GM21367 (cell line): ENCODE results near the gene PRKCA.

Source experiments
- ATAC-seq: cut with Tn5 transposase; IDR thresholded peaks from one replicate; pipeline ENCODE4 v1.9.1; 2021; ENCODE audit not compliant: unreplicated experiment

The PRKCA gene

DNA sequence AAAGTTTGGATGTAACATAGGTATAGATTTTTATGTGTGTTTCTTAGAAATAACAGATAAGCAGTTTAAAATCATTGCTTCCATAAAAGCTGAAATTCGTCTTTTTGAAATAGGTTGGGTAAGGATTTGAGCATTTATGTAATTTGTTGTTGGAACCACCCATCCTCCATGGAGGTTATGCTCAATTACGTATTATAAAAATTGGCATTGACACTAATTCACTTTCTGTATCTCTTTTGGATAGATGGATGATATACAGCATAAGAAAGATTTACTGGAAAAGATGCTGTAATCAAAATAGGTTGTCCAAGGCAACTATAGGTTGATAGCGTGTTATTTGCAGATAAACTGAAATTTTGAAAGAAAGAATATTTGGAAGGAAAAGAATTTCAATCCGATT is 105.5 kb downstream of the PRKCA start:
- ATAC-seq, result no peak

DNA sequence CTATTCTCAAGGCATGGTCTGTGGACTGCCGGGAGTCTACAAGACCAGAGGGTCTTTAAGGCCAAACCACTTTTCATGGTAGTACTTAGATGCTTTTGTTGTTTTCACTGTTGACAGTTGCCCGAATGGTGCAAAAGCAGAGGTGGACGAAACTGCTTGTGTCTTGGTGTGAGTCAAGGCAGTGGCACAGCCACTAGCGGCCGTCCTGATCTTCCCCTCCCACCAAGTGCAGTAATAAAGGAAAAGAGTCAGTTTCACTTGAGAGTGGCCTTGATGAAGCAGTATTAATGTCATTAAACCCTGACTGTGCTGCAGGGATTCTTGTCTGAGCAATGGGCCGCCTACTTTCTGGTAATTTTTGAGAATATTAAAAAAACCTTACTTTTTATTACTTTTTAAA is 109.1 kb downstream of the PRKCA start:
- no peak for ATAC-seq

DNA sequence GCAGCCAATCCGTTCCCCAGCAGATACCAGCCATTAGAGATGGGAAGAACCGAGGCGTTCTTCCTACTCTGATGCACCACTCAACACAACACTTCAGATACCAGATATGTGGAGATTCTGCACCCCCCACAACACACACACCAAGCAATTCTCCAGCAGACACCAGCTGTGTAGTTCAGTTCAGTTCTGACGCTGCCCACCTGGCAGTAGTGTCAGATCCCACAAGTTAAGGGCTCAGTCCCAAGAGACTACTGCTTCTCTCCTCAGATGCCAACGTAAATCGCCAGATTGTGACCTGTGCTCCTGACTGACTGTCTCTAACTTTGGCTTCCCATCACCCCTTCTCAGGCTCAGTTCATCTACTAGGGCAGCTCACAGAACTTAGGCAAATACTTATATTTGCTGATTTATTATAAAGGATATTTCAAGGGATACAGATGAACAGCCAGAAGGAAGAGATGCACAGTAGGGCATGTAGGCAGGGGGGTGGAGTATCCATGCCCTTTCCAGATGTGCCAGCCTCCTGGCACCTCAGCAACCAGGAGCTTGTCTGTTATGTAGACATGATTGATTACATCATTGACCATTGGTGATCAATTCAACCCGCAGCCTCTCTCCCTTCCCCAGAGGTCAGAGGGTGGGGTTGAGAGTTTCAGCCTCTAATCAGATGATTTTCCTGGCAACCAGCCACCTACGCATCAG is 110.6 kb downstream of the PRKCA start:
- no peak for ATAC-seq

DNA sequence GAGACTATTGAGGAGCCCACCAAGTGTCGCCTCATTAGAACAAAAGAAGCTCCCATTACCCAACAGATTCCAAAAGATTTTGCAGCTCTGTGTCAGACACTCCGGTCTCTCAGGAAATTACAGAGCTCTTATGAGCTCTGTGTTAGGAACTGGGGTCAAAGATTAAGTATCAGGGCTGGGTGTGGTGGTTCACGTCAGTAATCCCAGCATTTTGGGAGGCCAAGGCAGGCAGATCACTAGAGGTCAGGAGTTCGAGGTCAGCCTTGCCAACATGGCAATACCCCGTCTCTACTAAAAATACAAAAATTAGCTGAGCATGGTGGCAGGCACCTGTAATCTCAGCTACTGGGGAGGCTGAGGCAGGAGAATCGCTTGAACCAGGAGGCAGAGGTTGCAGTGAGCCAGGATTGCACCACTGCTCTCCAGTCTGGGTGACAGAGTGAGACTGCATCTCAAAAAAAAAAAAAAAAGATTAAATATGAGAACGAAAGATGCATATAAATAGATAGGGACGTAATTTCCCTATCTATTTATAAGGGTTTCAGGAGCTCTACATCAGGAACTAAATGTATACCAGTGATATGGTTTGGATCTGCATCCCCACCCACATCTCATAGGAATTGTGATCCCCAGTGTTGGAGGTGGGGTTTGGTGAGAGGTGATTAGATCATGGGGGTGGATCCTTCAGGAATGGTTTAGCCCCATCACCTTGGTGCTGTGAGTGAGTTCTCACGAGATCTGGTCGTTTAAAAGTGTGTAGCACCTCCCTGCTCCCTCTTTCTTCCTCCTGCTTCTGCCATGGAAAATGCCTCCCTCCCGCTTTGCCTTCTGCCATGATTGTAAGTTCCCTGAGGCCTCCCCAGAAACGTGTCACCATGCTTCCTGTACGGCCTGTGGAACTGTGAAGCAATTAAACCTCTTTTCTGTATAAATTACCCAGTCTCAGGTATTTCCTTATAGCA is 111.4 kb downstream of the PRKCA start:
- no peak for ATAC-seq

DNA sequence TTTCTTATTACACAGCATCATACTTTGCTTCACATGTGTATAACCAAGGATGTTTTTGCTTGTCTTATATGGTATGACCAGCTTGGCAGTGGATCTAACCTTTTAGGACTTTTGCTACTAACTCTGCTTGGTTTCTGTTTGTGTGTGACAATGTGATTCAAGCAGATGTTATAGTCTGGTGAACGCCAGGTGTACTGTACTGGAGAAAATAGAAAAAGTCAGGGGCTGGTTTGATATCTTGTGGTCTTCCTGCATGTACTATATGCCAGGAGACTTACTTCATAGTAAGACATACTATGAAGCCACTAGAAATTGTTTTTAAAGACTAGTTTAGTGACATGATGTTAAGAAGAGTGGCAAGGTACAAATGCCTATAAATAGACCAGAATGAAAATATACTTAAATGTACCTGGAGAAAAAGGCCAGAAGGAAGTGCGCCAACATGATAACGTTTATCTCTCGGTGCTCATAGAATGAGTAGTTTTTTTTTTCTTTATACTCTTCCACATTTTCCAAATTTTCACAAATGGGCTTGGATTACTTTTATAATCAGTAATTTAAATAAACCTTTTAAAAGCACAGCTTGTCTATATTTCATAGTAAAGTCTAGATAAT is 112.3 kb downstream of the PRKCA start:
- ATAC-seq, result no peak

DNA sequence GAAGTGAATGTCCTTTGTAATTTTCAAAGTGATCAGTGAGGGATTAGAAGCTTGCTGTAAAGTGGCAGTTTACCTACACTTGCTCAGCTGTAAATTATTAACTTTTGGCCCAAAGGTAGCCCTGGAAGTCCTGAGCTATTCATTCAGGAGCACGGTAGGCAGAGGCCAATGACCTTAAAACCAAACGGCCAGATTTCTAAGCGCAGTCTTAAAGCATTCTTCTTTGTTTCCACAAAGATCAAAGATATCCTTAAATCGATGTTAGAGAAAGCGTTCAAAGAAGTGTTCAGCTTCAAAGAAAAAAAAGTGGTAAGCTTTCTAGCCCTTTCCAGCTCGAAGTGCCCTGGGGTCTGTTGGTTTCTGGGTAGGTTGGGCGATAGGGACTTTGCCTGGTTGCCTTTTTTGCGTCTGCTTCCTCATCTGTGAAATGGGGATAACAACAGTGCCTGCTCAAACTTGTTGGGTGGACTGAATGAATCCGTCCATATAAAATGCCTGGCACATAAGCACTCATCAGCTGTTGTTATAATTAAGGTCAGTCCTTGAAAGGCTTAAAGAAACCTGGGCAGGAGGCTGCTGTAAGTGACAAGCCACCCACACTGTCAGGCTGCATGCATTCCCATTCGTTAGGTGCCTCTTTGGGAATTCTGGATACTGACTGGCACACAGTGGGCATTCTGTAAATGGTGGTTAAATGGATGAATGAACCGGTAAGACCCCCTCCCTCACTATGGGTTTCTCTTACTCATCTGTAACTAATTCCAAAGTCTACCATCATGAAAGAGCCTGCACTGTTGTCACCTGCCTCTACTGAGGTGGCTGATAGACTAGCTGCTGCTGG is 113.2 kb downstream of the PRKCA start:
- ATAC-seq, result no peak

DNA sequence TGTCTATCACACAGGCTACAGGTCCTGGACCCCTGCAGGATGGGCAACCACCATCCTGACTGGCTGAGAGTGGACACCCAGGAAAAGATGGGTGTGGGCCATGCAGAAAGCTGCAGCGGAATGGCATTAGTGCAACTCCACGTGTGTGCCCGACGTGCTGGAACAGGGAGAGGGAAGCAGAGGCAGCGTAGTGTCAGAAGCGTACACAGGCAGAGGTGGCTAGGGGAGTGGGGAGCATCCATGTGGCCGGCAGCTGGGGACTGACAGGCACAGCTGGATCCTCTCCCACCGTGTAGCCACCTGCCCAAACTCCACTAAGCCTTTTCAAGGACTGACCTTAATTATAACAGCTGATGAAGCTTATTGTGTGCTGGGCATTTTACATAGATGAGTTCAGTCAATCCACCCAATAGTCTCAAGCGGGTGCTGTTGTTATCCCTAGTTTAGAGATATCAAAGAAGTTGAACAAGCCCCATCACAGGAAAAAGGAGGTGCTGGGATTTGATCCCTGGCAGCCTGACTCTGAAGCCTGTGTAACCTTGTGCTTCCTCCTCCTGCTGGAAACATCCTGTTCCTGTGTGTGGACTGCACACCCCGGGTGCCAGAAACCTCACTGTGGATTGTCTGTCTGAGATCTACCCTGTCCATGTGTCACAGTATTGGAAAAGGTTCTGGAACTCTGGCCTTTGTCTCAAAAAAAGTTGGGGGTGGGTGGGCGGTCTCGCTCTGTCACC is 114.0 kb downstream of the PRKCA start:
- no peak for ATAC-seq

DNA sequence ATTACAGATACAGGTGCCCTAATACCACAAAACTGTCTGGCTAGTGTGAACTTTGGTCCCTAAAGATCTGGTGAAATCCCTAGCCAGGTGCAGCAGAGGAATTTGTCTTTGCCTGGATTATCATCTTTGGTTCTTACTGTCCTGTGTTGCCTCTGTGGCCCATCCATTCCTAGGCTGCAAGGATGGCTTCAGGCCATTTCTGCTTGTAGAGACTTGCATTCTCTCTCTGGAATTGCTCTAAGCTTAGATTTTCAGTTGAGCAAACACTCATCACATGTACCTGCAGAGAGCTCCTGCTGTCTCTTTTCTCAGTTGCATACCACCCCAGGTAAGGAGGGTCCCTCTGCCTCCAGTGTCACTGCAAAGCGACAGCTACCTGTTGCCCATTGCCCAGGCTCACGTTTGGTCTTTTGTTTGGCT is 114.9 kb downstream of the PRKCA start:
- no peak for ATAC-seq

DNA sequence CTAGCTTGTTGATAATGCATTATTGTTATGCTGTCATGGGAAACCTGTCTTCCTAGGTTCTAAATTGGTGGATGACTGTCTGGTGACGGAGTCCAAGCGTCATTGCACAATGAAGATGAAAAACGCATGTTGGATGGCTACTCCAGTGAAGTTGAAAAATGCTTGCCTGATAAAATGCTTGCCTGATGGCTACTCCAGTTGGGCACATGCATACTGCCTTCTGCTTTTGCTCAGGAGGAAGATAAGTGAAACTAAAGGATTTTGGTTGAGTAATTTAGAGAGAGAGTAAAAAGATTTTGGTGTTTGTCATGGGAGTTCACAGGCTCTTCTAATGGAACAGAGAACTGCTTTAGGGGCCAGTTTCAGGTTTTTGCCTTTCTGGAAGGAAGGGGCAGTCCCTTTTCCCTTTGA is 118.6 kb downstream of the PRKCA start:
- ATAC-seq, result no peak

DNA sequence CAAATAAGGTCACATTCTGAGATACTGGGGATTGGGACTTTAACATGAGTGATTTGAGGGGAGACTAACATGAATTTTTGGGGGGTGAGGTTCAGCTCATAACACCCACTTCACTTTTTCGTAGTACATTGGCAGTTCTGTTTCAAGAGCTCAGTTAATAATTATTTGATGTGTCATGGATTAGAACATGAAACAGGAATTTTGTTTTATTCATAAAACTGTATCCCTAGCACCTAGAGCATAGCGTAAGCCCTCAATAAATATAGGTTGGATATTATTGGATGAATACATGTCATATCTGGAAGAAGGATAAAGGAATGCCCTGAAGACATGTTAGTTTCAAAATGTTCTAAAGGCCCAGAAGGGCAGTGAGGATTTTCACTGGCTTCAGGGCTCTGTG is 119.8 kb downstream of the PRKCA start:
- ATAC-seq, result no peak

DNA sequence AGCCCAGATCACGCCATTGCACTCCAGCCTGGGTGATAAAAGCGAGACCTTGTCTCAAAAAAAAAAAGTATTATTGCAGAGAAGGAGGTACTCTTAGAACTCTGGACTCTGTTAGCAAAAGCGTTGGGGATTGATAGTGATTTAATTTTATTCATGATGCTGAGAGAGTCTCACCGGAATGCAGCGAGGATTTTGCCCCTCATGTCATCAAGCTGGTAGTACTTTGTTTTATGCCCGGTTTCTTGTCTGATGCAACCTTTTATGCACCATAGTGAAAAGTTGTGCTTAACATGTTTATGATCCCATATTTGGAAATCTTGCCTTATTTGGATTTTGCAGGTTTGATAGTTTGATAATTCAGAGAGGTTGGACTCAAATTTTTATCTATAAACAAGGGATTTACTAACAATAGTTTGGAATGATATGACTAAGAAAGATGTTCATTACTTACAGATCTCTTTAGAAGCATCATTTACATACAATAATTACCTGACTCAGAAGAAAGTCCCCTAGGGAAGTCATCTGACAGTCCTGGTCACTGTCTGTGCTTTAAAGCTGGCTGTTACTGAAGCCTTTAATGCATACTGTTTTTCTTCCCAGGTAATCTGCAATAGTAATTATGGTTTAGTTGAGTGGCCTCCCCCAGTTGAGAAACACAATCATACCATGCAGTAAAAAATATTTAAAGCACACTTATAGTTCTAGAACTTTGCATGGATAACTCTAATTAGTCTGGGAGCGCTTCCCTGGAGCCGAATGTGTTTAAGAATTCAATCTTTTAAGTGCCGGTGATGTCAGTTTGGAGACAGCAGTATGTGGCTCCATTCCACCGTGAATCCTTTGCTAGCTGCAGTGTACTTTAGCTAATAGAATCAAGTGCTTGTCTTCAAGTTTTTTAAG is 120.9 kb downstream of the PRKCA start:
- ATAC-seq, result no peak

DNA sequence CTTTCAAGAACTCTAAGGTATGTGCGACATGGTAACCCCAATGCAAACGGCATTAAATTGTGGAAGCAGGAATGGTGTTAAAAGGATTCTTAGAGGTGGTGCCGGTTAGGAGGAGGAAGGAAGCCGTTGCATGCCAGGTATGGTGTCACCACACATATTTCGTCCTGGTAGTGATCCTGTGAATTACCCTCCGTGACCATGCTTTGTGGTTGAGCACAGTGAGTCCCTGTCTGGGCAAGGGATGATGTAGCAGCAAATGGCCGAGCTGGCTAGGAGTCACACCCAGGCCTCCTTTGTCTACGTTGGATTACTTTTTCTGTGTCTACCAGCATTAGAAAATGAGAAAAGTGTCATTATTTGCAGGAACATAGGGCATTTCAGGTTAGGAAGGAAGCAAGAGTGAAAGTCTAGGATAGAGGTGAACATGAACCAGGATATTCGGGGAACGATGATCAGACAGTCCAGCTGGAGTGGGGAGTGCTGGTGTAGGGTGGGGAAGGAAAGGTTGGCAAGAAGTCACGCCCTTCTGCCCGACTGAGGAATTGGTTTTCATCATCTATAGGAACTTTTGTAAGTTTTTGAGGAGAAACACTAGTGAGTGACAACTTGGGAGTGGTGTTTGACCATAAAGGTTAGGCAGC is 123.5 kb downstream of the PRKCA start:
- no peak for ATAC-seq

DNA sequence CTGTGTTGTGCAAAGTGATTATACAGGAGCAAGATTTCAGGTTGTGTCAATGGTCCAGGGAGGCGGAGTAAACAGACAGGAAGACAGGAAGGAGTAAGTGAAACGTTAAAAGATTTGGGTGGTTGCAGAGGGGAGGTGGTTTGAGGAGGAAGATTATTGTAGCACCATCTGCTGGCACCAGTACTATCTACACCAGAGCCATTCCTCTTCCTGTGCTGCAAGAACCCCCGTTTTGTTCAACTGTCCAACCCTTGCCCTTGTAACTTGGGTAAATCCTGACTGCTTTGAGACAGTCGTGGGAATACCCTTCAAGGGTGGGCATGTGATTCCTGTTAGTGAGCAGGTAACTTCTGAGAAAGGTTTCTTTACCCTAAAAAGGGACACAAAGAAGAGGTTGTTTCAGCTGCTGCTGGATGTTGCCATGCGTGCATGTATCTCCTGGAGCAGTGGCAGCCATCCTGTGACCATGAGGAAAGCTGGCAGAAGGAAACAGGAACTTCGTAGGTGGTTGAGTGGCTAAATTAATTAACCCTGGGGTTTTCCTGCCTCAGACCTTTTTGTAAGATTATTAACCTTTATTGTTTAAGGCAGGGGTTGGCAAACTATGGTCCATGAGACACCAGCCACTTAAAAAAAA is 124.1 kb downstream of the PRKCA start:
- ATAC-seq, result no peak

DNA sequence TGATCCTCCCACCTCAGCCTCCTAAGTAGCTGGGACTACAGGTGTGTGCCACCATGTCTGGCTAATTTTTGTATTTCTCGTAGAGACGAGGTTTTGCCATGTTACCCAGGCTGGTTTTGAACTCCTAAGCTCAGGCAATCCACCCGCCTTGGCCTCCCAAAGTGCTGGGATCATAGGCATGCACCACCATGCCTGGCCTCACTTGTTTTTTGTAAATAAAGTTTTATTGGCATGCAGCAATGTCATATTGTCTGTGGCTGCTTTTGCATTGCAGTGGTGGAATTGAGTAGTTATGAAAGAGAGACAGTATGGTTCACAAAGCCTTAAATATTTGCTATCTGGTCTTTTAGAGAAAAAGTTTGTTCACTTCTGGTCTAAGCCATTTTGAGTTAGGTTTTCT is 124.7 kb downstream of the PRKCA start:
- no peak for ATAC-seq

DNA sequence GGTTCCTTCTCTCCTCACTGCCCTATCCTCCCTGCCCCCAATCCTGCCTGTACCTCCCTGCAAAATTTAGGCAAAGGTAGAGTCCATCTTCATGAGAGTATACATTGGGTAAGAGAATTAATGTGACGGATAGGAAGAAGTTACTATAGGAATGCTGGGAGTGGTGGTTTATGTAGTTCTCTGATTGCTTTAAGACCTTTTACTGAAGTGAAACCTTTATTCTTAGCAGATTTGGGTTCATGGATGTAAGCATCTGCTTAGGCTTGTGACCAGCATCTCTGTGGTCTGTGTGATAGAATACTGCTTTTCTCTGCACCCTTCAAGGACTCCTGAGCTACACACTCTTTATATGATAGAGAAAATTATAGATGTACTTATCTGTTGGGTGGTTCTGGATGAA is 127.3 kb downstream of the PRKCA start:
- no peak for ATAC-seq

DNA sequence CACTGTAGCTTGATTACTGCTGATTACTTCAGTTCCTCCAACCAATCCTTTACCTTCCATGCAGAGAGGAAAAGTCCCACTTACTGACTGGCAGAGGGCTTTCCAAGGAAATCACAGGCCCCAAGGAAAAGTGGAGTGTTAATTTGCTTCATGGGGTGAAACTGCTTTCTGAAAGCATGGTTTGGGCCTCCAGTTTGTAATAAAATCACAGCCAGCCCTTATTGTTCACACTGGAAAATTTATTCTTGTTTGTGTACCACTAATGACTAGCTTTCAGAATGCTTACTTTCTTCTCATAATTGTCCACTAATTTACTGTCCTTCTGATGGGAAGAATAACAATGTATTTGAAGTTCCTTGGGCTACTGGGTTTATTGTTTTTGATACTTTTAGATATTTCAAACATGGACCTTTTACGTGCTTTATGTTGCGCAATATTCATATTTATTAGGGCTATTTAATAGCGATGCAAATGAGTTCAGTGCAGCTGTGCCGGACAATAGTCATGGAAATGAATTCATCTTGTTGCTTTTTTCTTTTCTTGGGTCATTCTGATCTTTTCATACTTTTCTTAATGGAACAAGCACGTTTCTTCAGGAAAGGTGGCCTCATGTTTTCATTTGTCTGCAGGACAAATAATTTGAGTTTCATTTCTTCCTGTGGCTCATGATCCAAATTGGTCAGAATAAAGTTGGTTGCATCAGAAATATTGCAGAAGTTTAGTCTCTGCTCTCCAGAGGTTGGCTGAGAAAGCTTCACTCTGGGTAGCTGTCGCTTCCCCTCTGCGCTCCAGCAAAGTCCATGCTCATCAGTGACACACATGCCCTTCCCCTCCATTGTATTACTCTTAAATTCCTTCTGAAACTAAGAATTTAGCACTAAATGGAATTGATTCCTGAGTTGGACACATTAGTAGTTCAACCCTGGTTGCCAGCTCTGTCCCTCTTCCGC is 128.7 kb downstream of the PRKCA start:
- no peak for ATAC-seq

DNA sequence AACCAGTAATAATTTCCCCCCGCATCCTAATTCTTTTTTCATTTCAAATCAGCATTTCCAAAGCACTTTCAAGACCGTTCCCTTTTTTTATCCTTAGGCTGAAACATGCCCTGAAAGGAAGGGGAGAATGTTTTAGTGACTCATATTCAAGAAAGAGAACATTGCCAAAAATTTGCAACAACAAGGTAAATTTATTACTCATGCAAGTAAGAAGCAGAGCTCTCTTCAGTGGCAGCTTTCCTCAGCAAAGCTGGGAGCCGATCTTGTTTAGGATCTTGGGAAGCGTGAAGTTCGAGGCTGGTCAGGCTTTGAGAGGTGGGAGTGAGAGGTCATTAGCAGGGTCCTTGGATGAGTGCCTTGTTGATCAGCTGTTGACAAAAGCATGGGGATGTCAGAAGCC is 129.5 kb downstream of the PRKCA start:
- no peak for ATAC-seq
